Left cardiac atrium (tissue), 4 donors: Measurements from ENCODE around the gene CARD8. TPM values are rescaled to one million over a fixed set of nuclear protein-coding genes. Genes with fewer than 3 reads are reported as not detected.

Experiments used
- ATAC-seq, 2 donors: fragments of 200-7000 bp; cut with Tn5 transposase; one replicate each; pipeline ENCODE4 v1.9.1; 2020; ENCODE audit warnings: mild to moderate bottlenecking in 2 of 2, moderate library complexity in 2 of 2
- DNase-seq: peaks from one replicate; pipeline ENCODE4 v3.0.0-alpha.2; 2020
- intact Hi-C, 2 donors: fragments of 100-400 bp; cut with DNase I; formaldehyde crosslinking; loops; one replicate each; pipeline versions ENCODE4 v1.14.1 to v1.15.1; 2022 to 2023
- total RNA-seq, 2 donors: library from RNA; stranded (reverse); fragmentation: NEBNext Ultra II Directional; extraction: Animal tissue kit (Norgen Biotek cat#: 25700); gene quantifications; one replicate each; pipeline ENCODE4 v1.2.1, GENCODE V29; 2021
- donor health status: DM: no; HTN: yes; CAD: no.
- donor health status: DM: no; HTN: yes; CAD: no; lungs with severe emphysema.
- donor health status: DM: yes; HTN: yes; CAD: no.
- donor health status: Dilated cardiomyopathy.

Gene CARD8
- total RNA-seq, 2 donors from 2014 or later = 33.5 to 37.4 TPM

DNA sequence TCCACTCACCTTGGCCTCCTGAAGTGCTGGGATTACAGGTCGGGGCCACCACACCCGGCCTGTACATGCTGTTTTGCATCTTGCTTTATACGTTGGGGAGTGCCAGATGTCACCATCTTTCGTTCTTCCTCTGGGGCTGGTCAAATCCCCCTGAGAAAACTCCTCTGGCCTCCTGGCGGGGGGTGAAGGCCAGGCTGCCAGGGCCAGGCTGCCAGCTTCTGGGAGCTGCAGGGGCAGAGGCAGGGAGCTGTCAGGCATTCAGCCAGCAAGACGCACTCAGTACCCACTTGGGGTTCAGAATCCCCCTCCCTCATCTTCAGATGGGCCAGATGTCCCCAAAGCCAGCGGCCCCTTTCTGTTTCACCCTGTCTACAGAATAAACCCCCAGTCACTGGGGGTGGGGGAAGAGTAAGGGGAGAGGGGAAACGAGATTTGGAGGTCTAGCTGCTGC lies 69.1 kb downstream of the CARD8 start:
- intact Hi-C loops = no loop called here
- DNase-seq = no peak
- ATAC-seq = no peak

DNA sequence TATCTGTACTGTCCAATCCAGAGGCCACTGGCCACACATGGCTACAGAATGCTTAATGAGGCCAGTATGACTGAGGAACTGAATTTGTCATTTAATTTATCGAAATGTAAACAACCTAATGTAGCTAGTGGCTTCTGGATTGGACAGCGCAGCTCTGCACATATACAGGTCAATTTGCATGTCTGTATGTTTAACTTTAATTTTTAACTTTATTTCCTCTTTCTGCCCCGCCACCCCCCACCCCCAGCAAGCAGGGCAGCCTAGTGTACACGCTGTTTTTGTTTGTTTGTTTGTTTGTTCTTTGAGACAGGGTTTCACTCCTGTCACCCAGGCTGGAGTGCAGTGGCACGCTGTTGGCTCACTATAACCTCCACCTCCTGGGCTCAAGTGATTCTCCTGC lies 69.7 kb downstream of the CARD8 start:
- ATAC-seq (no peak), DNase-seq (no peak)
- intact Hi-C loops = no loop called here

DNA sequence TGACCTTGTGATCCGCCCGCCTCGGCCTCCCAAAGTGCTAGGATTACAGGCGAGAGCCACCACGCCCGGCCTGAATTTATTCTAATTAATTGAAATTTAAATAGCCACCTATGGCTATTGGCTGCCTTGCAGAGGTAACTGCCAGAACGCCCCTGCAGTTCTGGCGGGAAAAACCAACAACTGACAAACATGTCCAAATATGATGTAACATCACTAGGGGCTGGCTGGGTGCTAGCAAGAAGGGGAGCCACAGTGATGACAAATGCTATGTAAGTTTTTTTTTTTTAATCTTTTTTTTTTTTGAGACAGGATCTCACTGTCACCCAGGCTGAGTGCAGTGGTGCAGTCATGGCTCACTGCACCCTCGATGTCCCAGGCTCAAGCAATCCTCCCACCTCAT lies 72.4 kb downstream of the CARD8 start:
- intact Hi-C loops = no loop called here
- no peak for ATAC-seq
- DNase-seq = no peak

- no peak for ATAC-seq
- DNase-seq = no peak
- intact Hi-C loops = no loop called here
Measured at GRCh38 chr19:48182434-48182833, 73.3 kb downstream of the CARD8 start.

DNA sequence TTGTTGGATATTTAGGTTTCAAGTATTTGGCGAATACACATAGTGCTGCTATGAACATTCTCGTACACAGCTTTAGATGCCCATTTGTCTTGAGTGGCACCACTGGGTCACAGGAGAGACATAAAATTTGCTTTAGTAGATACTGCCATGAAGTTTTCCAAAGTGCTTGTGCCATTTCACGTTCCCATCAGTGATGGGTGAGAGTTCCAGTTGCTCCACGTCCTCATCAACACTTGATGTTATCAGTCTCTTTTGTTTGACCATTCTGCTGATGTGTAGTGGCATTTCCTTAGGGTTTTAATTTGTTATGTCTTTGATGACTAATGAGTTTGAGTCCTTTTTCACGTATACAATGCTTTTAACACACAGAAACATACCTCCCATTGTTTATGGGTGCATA lies 74.2 kb downstream of the CARD8 start:
- intact Hi-C loops = no loop called here
- DNase-seq = no peak
- ATAC-seq = no peak

DNA sequence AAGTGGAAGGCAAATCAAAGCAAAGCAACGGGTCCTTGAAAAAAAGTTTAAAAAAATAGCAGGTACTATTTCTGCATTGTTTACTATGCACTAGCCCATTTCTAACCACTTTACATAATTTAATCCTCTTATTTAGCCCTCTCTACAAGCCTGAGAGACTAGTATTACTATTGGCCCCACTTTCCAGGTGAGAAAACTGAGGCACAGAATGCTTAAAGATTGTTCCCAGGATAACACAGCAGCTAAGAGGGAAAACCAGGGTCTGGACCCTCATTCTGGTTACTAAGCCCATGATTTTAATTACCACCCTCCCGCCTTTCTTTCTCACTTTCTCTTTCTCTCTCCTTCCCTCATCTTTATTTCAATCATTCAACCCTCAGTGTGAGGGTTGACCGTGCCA lies 79.5 kb downstream of the CARD8 start:
- no peak for DNase-seq
- ATAC-seq = no peak
- intact Hi-C loops = no loop called here

DNA sequence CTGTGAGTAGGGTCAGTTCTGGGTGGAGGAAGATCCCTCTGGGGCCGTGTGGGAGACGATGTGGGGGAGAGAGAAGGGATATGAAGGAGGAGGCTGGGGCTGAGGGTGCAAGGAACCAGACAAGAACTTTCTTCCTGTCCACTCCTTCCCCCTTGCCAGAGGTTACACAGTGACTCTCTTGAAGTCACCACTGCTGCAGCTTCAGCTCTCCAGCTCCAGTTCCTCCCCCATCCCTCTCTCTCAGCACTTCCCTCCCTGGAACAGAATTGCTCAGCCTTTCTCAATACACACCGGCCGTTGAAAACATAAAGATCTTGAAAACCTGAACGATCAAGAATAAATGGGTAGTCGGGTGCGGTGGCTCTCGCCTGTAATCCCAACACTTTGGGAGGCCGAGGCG lies 80.1 kb downstream of the CARD8 start:
- ATAC-seq = no peak
- DNase-seq = no peak
- intact Hi-C loops = no loop called here

DNA sequence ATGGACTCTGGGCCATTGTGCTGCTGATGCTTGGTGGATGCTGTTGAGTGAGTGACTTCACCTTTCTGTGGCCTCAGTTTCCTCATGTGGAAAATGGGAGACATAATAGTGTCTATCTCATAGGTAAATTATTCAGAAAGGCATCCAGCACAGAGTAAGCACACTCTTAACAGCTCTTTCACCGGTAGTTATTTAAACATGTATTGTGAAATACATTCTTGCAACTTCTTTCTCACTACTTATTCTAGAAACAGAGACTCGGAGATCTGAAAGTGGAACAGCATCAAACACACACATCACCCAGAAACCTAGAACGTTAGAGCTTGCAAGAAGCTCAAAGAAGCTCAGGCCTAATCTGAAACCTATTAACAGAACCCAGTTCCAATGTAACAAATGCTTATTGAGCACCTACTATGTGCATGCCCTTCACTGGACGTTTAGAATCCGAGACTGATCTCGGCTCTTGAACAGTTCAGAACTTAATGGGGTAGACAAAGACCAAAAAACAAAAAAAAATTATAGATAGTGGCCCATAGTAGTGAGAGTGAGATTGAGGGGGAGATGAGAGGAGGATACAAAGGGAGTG lies 81.2 kb downstream of the CARD8 start:
- ATAC-seq = no peak
- intact Hi-C loops = no loop called here

DNA sequence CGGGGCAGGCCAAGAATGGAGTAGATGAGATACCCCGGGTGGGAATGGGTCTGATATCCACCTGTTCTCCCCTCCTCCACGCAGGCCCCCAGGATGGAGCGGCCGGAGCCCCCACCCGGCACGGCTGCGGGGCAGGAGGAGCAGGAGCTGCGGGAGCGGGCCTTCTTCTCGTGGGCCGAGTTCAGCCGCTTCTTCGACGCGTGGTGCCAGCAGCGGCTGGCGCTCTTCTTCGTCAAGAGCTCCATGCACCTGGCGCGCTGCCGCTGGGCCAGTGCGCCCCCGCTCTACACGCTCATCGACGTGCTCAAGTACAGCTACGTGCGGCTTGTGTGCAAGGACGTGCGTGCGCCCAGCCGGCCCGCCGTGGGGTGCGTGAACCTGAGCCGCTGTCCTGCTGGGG lies 84.0 kb downstream of the CARD8 start:
- no peak for DNase-seq
- ATAC-seq = no peak
- intact Hi-C loops = no loop called here

More for the DNA sequence above, 81.2 kb downstream of the CARD8 start:
- DNase-seq = no peak

- DNase-seq = no peak
- peak in 1 of 2 donors; percentile 0 for ATAC-seq
- intact Hi-C loops = no loop called here
Measured at GRCh38 chr19:48170817-48171347, 84.8 kb downstream of the CARD8 start.

- intact Hi-C loops = no loop called here
- DNase-seq (peak; percentile 93), ATAC-seq (peak; percentile 97)
Measured at GRCh38 chr19:48169939-48170803, 85.5 kb downstream of the CARD8 start, which contains the start of the genes LIG1 and ZSWIM9. TSS of gene LIG1 (minus strand) at chr19:48170344. CDS start at chr19:48165566, 4,778 bp downstream. TSS of gene ZSWIM9 (plus strand) at chr19:48170680. CDS start at chr19:48171803, 1,123 bp downstream.

DNA sequence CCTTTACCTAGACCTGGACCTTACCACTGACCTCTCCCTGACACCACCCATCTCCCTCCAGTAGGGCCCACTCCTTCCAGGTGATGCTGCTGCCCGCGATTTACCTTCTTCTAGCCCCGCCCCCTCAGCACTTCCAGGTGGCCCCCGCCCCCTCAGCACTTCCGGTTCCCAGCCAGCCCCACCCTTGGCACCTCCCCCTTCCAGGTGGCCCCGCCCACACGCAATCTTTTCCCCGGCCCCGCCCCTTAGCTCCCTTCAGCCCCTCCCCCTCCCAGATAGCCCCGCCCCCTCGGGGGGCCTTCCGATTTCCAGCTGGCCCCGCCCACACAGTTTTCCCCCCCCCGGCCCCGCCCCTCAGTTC lies 86.2 kb downstream of the CARD8 start:
- intact Hi-C loops = no loop called here
- peak; percentile 51 to 74 for ATAC-seq
- DNase-seq = peak; percentile 77

DNA sequence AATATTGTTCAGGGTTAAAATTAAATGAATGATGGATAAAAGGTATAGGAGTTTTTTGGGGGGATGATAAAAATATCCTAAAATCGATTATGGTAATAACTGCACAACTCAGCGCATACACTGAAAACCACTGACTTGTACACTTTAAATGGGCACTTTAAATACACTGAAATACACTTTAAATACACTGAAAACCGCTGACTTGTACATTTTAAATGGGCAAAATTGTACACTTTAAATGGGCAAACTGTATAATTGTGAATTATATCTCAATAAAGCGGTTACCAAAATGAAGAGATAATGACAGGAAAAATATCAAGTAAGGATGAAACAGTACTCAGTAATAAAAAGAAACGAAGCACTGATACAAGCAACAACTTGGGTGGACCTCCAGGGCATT lies 87.0 kb downstream of the CARD8 start:
- intact Hi-C loops = no loop called here
- ATAC-seq = no peak

GRCh38 chr19:48158210-48158790 lies 97.4 kb downstream of the CARD8 start:
- intact Hi-C loops = no loop called here
- peak; percentile 74 to 81 for ATAC-seq

More for the DNA sequence above, 87.0 kb downstream of the CARD8 start:
- no peak for DNase-seq

More at GRCh38 chr19:48158210-48158790, 97.4 kb downstream of the CARD8 start:
- no peak for DNase-seq

Other genes starting within 250 kb of the CARD8 start
- not detected for gene CABP5, start 211.8 kb downstream of the CARD8 start, total RNA-seq
- 10 to 100 TPM; 20.3 to 23.9 TPM for gene PLA2G4C, start 145.1 kb downstream of the CARD8 start, total RNA-seq
- gene LIG1, start 85.6 kb downstream of the CARD8 start, total RNA-seq = 1 to 10 TPM; 5.8 to 7.4 TPM
- 1 to 10 TPM; 4.6 to 6.2 TPM for gene ZSWIM9, start 85.2 kb downstream of the CARD8 start, total RNA-seq
- gene ZNF114, start 14.2 kb upstream of the CARD8 start, total RNA-seq = under 1 TPM; 0.39 to 0.74 TPM
- gene EMP3, start 69.6 kb upstream of the CARD8 start, total RNA-seq = 10 to 100 TPM; 89.9 TPM
- gene TMEM143, start 108.0 kb upstream of the CARD8 start, total RNA-seq = 10 to 100 TPM; 30.5 to 43.0 TPM
- gene SYNGR4, start 108.5 kb upstream of the CARD8 start, total RNA-seq = not detected
- gene KDELR1, start 135.6 kb upstream of the CARD8 start, total RNA-seq = 100 to 1,000 TPM in 1 of 2 donors, 10 to 100 TPM in 1; 81.4 to 103 TPM
- gene GRIN2D, start 137.8 kb upstream of the CARD8 start, total RNA-seq = under 1 TPM; 0.39 to 0.47 TPM
- 10 to 100 TPM; 18.1 to 24.9 TPM for gene GRWD1, start 190.1 kb upstream of the CARD8 start, total RNA-seq
- gene KCNJ14, start 199.7 kb upstream of the CARD8 start, total RNA-seq = under 1 TPM; 0.27 to 0.60 TPM
- gene CYTH2, start 213.5 kb upstream of the CARD8 start, total RNA-seq = 10 to 100 TPM; 29.0 to 32.5 TPM